ENCODE results near the gene TMOD3.

Gene TMOD3

GRCh38 chr15:51907136-51907862, 77.8 kb downstream of the TMOD3 start:
- no peak for DNase-seq (ENCODE audit: low read depth, low spot score)

- DNase-seq (ENCODE audit: low read depth, low spot score) = no peak
Observed at GRCh38 chr15:51908316-51908715, 78.9 kb downstream of the TMOD3 start.

- no peak for DNase-seq (ENCODE audit: low read depth, low spot score)
Observed at GRCh38 chr15:51909584-51909983, 80.1 kb downstream of the TMOD3 start.

- DNase-seq (ENCODE audit: low read depth, low spot score) = no peak
Observed at GRCh38 chr15:51912528-51912927, 83.1 kb downstream of the TMOD3 start.

- no peak for DNase-seq (ENCODE audit: low read depth, low spot score)
Observed at GRCh38 chr15:51917493-51917892, 88.0 kb downstream of the TMOD3 start.

GRCh38 chr15:51924156-51925068, 95.0 kb downstream of the TMOD3 start:
- no peak for DNase-seq (ENCODE audit: low read depth, low spot score)

GRCh38 chr15:51926809-51927208, 97.4 kb downstream of the TMOD3 start:
- DNase-seq (ENCODE audit: low read depth, low spot score) = no peak

GRCh38 chr15:51931016-51931415, 101.6 kb downstream of the TMOD3 start:
- DNase-seq (ENCODE audit: low read depth, low spot score) = no peak

GRCh38 chr15:51931638-51932037, 102.2 kb downstream of the TMOD3 start:
- DNase-seq (ENCODE audit: low read depth, low spot score) = no peak

- no peak for DNase-seq (ENCODE audit: low read depth, low spot score)
Observed at GRCh38 chr15:51932161-51932560, 102.7 kb downstream of the TMOD3 start.

- DNase-seq (ENCODE audit: low read depth, low spot score) = no peak
Observed at GRCh38 chr15:51935466-51936104, 106.1 kb downstream of the TMOD3 start.

GRCh38 chr15:51936105-51936478, 106.6 kb downstream of the TMOD3 start:
- DNase-seq (ENCODE audit: low read depth, low spot score) = no peak

GRCh38 chr15:51938286-51938685, 108.8 kb downstream of the TMOD3 start:
- DNase-seq (ENCODE audit: low read depth, low spot score) = no peak

GRCh38 chr15:51939216-51939615, 109.8 kb downstream of the TMOD3 start:
- no peak for DNase-seq (ENCODE audit: low read depth, low spot score)

GRCh38 chr15:51947124-51947523, 117.7 kb downstream of the TMOD3 start:
- no peak for DNase-seq (ENCODE audit: low read depth, low spot score)

- no peak for DNase-seq (ENCODE audit: low read depth, low spot score)
Observed at GRCh38 chr15:51952805-51953204, 123.4 kb downstream of the TMOD3 start.

GRCh38 chr15:51955504-51955903, 126.1 kb downstream of the TMOD3 start:
- DNase-seq (ENCODE audit: low read depth, low spot score) = no peak

Measured in activated naive CD8-positive, alpha-beta T cell treated with anti-CD3 and anti-CD28 coated beads, Interleukin-2, amount 50 U/mL, for 16 hours (primary cell).